ENCODE measurements around the gene BTD. TPM values are rescaled to one million over a fixed set of nuclear protein-coding genes. Genes with fewer than 3 reads are reported as not detected.

The BTD gene
- total and polyA plus RNA-seq, 12 donors: 9.9 to 148 (median 58.3) TPM

- no peaks in the 10 kb centered on the region for H3K36me3 ChIP-seq (replicated peaks in 1 of 2)
- no peaks in the 10 kb centered on the region for H3K9me3 ChIP-seq (replicated peaks in 1 of 3)
- intact Hi-C loops (cut with DNase I): loop anchor here in 1 of 2 donors (10.0 kb wide), 1 partner anchor 606 kb away; no protein-coding TSS in a partner anchor
- no peak overlapping the region for H3K27ac ChIP-seq
- no peaks in the 10 kb centered on the region for H3K27me3 ChIP-seq
- TF ChIP-seq POLR2A (IDR thresholded peaks at IDR 0.05): no peak
- TF ChIP-seq, protein P1, sequence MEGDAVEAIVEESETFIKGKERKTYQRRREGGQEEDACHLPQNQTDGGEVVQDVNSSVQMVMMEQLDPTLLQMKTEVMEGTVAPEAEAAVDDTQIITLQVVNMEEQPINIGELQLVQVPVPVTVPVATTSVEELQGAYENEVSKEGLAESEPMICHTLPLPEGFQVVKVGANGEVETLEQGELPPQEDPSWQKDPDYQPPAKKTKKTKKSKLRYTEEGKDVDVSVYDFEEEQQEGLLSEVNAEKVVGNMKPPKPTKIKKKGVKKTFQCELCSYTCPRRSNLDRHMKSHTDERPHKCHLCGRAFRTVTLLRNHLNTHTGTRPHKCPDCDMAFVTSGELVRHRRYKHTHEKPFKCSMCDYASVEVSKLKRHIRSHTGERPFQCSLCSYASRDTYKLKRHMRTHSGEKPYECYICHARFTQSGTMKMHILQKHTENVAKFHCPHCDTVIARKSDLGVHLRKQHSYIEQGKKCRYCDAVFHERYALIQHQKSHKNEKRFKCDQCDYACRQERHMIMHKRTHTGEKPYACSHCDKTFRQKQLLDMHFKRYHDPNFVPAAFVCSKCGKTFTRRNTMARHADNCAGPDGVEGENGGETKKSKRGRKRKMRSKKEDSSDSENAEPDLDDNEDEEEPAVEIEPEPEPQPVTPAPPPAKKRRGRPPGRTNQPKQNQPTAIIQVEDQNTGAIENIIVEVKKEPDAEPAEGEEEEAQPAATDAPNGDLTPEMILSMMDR (IDR thresholded peaks at IDR 0.05): no peak
- peaks cover 30 to 31% of the 10 kb centered on the region in 2 donors for H3K4me1 ChIP-seq (replicated peaks in 1 of 2)
- H3K4me3 ChIP-seq: no peak overlapping the region
- no peak for DNase-seq
- WGBS, 4 donors: 86 to 92% (median 90%) methylated on average over 6 of the region's 6 CpGs
Observed at GRCh38 chr3:15638193-15638890, 36.8 kb downstream of the BTD start.

DNA sequence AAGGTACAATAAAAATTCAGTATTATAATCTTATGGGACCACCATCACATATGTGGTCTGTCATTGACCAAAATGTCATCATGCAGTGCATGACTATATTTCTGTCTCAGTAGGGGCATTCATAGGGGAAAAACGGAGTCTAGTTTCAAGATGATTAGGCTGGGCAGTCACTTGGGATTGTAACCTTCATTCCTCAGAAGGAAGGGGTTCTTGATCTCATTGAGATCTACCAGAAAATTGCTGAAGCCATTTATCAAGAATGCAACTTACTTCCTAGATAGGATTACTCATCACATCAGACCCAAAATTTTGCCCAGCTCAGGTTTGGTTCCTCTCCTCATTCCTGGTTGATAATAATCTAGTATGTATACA lies 37.3 kb downstream of the BTD start:
- no peak for DNase-seq
- H3K9me3 ChIP-seq (replicated peaks in 1 of 3): no peaks in the 10 kb centered on the region
- peaks cover 25% of the 10 kb centered on the region in 2 donors for H3K4me1 ChIP-seq (replicated peaks in 1 of 2)
- H3K36me3 ChIP-seq (replicated peaks in 1 of 2): no peaks in the 10 kb centered on the region
- no peak for TF ChIP-seq POLR2A (IDR thresholded peaks at IDR 0.05)
- TF ChIP-seq, protein P1 (IDR thresholded peaks at IDR 0.05): no peak
- H3K4me3 ChIP-seq: no peak overlapping the region
- H3K27me3 ChIP-seq: no peaks in the 10 kb centered on the region
- intact Hi-C loops (cut with DNase I): loop anchor here in 1 of 2 donors (10.0 kb wide), 1 partner anchor 606 kb away; no protein-coding TSS in a partner anchor
- H3K27ac ChIP-seq: no peak overlapping the region
- WGBS, 4 donors: 93 to 98% (median 96%) methylated on average over 1 of the region's 1 CpG

DNA sequence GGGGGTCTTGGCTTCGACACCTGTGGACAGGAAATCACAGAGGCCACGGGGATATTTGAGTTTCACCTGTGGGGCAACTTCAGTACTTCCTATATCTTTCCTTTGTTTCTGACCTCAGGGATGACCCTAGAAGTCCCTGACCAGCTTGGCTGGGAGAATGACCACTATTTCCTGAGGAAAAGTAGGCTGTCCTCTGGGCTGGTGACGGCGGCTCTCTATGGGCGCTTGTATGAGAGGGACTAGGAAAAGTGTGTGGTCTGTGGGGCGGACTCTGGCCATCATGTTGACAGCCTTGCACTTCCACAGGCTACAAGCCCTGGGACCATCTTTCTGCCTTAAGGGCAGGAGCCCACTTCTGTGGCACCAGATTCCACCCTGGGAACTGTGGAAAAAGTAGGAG lies 43.7 kb downstream of the BTD start:
- H3K4me3 ChIP-seq: no peak overlapping the region
- H3K27me3 ChIP-seq: no peaks in the 10 kb centered on the region
- WGBS, 4 donors: 94 to 97% (median 95%) methylated on average over 4 to 6 of the region's 6 CpGs
- H3K36me3 ChIP-seq (replicated peaks in 1 of 2): no peaks in the 10 kb centered on the region
- intact Hi-C loops (cut with DNase I): no loop called here
- peak overlapping the region in 4 of 5 donors; percentile 47 to 87 (median 78) for H3K27ac ChIP-seq
- DNase-seq: no peak
- H3K9me3 ChIP-seq (replicated peaks in 1 of 3): no peaks in the 10 kb centered on the region
- H3K4me1 ChIP-seq (replicated peaks in 1 of 2): peaks cover 18 to 29% of the 10 kb centered on the region in 2 donors
- TF ChIP-seq, protein P1 (IDR thresholded peaks at IDR 0.05): no peak
- no peak for TF ChIP-seq POLR2A (IDR thresholded peaks at IDR 0.05)

DNA sequence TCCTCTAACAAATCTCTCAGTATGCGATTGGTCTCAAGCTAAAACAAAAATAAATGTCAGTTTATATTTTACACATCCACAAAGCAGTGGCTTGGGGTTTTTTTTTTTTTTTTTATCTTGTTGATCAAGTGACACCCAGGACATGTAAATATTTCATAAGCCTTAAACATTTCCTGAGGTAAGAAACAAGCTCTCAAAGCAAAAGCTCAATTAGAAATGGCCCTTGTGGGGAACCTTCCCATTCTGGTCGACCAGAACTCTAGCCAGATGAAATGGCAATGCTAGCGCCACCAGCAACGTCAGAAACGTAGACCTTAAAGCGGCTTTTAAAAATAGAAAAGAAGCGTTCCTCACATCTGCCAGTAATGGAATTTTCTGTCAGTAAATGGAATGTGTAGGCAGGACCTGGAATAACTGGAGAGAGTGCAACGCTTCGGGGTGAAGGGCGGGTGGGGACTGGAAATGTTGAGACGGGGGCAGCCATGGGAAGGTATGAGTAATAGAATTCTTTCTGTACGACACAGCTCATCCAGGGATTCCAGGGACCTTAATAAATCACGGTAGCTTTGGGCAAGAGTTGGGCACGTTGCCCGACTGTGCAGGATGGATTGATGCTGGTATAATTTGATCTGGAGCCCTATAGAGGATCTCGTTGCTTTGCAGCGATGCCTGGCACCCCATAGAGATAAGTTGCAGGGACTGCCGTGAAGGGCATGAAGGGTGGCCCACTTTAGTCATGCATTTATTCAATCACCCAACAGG lies 44.4 kb downstream of the BTD start:
- H3K27ac ChIP-seq: peak overlapping the region in 4 of 5 donors; percentile 47 to 87 (median 78)
- 38 to 50% (median 48%) methylated on average over 18 of the region's 18 CpGs for WGBS, 4 donors
- no peaks in the 10 kb centered on the region for H3K36me3 ChIP-seq (replicated peaks in 1 of 2)
- peaks cover 18 to 29% of the 10 kb centered on the region in 2 donors for H3K4me1 ChIP-seq (replicated peaks in 1 of 2)
- no peaks in the 10 kb centered on the region for H3K9me3 ChIP-seq (replicated peaks in 1 of 3)
- intact Hi-C loops (cut with DNase I): no loop called here
- DNase-seq: peak; percentile 83 to 95 (median 88)
- H3K27me3 ChIP-seq: no peaks in the 10 kb centered on the region
- no peak overlapping the region for H3K4me3 ChIP-seq
- TF ChIP-seq, protein P1 (IDR thresholded peaks at IDR 0.05): no peak
- no peak for TF ChIP-seq POLR2A (IDR thresholded peaks at IDR 0.05)

Data from adrenal gland (tissue), 12 donors.